Breast epithelium (tissue), 4 donors: ENCODE data around the gene TGM1. TPM values are rescaled to one million over a fixed set of nuclear protein-coding genes. Genes with fewer than 3 reads are reported as not detected.

Experiments
- DNase-seq, 2 donors: peaks; one replicate each; pipeline ENCODE4 v3.0.0-alpha.2; 2019; ENCODE audit warnings: low spot score in 2 of 2
- H3K27ac ChIP-seq, 2 donors: fragments of 200-600 bp; sonication (generic) in 1 of 2; one replicate each; pipeline ENCODE4 v1.5.1; 2016 to 2019; ENCODE audit warnings: mild to moderate bottlenecking in 1 of 2
- H3K27me3 ChIP-seq, 2 donors: fragments of 200-600 bp; sonication (generic) in 1 of 2; one replicate each; pipeline versions ENCODE4 v1.5.1 to v1.6.0; 2017 to 2019; ENCODE audit warnings: control low read depth in 1 of 2, mild to moderate bottlenecking in 1 of 2
- H3K36me3 ChIP-seq: fragments of 200-600 bp; one replicate; pipeline ENCODE4 v1.5.1; 2019
- H3K4me1 ChIP-seq, 2 donors: fragments of 200-600 bp; sonication (generic); one replicate each; pipeline ENCODE4 v1.5.1; 2016 to 2019; ENCODE audit warnings: control low read depth in 1 of 2
- H3K4me3 ChIP-seq, 3 donors: fragments of 200-600 bp; sonication (generic); 1 replicate in 2 of 3; 2 replicates in 1 of 3; pipeline ENCODE4 v1.5.1; 2016 to 2019; ENCODE audit warnings: mild to moderate bottlenecking in 3 of 3, moderate library complexity in 2 of 3
- H3K9me3 ChIP-seq, 2 donors: fragments of 200-600 bp; sonication (generic) in 1 of 2; one replicate each; pipeline ENCODE4 v1.5.1; 2016 to 2019; ENCODE audit warnings: control low read depth in 1 of 2
- POLR2A ChIP-seq: fragments of 450-650 bp; IDR thresholded peaks from one replicate; pipeline ENCODE4 v1.6.1; 2016; ENCODE audit warnings: antibody characterized with exemption, mild to moderate bottlenecking, moderate library complexity
- POLR2AphosphoS5 ChIP-seq, 3 donors: sonication (generic); formaldehyde crosslinking; IDR thresholded peaks; one replicate each; pipeline ENCODE4 v1.6.1; 2017; ENCODE audit warnings: antibody characterized with exemption in 3 of 3
- intact Hi-C: fragments of 100-400 bp; cut with DNase I; formaldehyde crosslinking; loops from one replicate; pipeline ENCODE4 v1.15.1; 2023; ENCODE audit warnings: low total_unique reads
- total RNA-seq, 3 donors: library from RNA; depleted of rRNA; stranded (reverse); fragments of >200 nt; gene quantifications; one replicate each; pipeline ENCODE4 v1.1.0, GENCODE V29; 2016
- TF ChIP-seq, protein P1 (sequence below), 3 donors: fragments of 450-650 bp; IDR thresholded peaks; one replicate each; pipeline ENCODE4 v1.5.1; 2016 to 2017; ENCODE audit warnings: antibody characterized with exemption in 3 of 3, mild to moderate bottlenecking in 3 of 3, moderate library complexity in 3 of 3

The TGM1 gene
- total RNA-seq, 3 donors from 2014 or later, result 0.32 to 18.7 (median 1.6) TPM

DNA sequence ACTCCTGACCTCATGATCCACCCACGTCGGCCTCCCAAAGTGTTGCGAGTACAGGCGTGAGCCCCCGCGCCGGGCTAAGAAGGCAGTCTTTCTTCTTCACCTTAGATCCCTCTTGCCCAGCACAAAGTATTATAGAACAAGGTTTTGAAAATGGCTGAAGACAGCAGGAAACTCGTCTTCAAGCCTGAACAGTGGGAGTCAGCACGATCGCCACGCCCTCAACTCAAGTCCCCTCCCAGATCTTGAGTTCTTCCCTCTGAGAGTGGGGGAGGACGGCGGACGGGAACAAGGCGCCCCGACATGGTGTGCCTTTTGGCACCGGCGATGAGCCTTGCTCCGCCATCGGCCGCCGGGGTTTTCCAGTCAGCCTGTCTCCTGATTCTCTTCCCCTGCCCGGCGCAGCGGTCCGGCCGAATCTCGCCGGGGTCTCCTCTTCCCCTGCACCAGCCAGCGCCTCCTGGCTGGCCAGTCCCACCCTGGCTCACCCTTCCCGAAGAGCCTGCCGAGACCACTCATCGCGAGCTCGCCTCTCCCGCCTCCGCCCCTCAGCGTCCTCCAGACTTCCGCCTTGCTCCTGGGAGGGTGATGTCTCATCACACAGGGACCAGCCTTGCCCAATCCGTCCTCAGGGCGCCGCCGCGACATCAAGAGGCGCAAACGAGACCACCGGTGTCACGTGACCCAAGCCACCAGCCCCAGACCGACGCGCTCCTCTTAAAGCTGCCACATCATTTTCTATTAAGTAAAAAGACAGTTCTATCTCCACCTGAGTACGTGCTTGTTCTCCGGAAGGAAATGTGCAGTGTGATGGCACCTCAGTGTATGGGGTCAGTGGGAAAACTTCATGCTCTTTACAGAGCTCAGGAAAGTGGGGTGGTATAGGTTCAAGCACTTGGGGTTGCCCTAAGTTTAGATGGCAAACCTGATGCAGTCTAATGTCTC is 49.8 kb downstream of the TGM1 start, which contains the start of gene CHMP4A:
CHMP4A (minus strand) TSS at position 565 of the 942 bp plus-strand sequence; CDS start at position 516, 49 bp downstream.
- H3K27me3 ChIP-seq, result no peaks in the 10 kb centered on the region
- H3K4me1 ChIP-seq, result peaks cover 0 to 10% of the 10 kb centered on the region in 2 donors
- intact Hi-C loops, result no loop called here
- H3K27ac ChIP-seq, result peak within 1 kb of the TSS; percentile 97 to 99
- peak; percentile 97 for DNase-seq
- TF ChIP-seq, protein P1, sequence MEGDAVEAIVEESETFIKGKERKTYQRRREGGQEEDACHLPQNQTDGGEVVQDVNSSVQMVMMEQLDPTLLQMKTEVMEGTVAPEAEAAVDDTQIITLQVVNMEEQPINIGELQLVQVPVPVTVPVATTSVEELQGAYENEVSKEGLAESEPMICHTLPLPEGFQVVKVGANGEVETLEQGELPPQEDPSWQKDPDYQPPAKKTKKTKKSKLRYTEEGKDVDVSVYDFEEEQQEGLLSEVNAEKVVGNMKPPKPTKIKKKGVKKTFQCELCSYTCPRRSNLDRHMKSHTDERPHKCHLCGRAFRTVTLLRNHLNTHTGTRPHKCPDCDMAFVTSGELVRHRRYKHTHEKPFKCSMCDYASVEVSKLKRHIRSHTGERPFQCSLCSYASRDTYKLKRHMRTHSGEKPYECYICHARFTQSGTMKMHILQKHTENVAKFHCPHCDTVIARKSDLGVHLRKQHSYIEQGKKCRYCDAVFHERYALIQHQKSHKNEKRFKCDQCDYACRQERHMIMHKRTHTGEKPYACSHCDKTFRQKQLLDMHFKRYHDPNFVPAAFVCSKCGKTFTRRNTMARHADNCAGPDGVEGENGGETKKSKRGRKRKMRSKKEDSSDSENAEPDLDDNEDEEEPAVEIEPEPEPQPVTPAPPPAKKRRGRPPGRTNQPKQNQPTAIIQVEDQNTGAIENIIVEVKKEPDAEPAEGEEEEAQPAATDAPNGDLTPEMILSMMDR (IDR thresholded peaks at IDR 0.05), result peak in 1 of 3 donors; percentile 36
- TF ChIP-seq POLR2A, result peak; percentile 97
- peak; percentile 97 to 99 (median 97) for TF ChIP-seq POLR2AphosphoS5 (IDR thresholded peaks at IDR 0.05)
- peak within 1 kb of the TSS; percentile 75 to 90 (median 76) for H3K4me3 ChIP-seq
- H3K36me3 ChIP-seq, result no peaks in the 10 kb centered on the region
- no peaks in the 10 kb centered on the region for H3K9me3 ChIP-seq

DNA sequence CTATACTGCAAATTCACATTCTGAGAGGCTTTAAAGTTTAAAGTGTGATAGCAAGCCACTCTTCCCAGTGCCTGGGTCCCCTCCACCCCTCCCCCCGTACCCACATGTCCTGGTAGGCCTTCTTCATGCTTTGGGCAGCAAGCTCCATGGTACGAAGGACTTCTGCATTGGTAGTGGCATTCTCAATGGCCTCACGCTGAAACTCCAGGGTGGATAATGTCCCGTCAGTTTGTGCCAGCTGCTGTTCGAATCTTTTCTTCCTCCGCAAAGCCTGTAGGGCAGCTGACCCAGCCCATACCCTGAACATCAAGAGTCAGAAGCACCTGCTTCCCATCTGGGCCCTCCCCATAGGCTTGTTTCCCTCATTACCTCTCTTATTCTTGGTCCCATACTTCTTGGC is 51.7 kb downstream of the TGM1 start:
- TF ChIP-seq POLR2A (no peak), POLR2AphosphoS5 (IDR thresholded peaks at IDR 0.05) (no peak)
- TF ChIP-seq, protein P1 (IDR thresholded peaks at IDR 0.05), result no peak
- peaks cover 0 to 10% of the 10 kb centered on the region in 2 donors for H3K4me1 ChIP-seq
- H3K36me3 ChIP-seq, result no peaks in the 10 kb centered on the region
- no peak overlapping the region for H3K27ac ChIP-seq
- H3K4me3 ChIP-seq, result no peak overlapping the region
- DNase-seq, result no peak
- H3K9me3 ChIP-seq, result no peaks in the 10 kb centered on the region
- intact Hi-C loops, result no loop called here
- H3K27me3 ChIP-seq, result no peaks in the 10 kb centered on the region

DNA sequence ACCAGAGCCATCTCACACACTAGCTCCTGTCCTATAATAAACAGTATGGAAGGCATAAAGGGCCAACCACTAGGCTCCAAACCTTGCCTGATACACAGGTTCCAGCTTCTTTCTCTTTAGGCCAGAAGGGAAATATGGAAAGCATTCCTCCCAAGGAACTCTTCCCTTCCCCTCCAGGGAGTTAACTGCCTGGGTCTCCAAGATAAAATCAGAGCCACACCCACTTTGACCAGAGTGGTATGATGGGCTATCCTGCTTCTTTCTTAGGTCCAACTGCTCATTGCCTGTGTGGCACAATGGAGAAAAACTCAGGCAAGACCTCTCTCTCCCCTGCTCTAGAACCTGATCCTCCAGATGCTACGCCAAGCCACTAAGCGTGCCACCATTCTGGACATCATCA is 55.4 kb downstream of the TGM1 start:
- no peaks in the 10 kb centered on the region for H3K4me1 ChIP-seq
- DNase-seq, result no peak
- no peaks in the 10 kb centered on the region for H3K36me3 ChIP-seq
- intact Hi-C loops, result no loop called here
- TF ChIP-seq POLR2A, result no peak
- TF ChIP-seq, protein P1 (IDR thresholded peaks at IDR 0.05), result no peak
- no peak for TF ChIP-seq POLR2AphosphoS5 (IDR thresholded peaks at IDR 0.05)
- H3K27me3 ChIP-seq, result no peaks in the 10 kb centered on the region
- H3K9me3 ChIP-seq, result no peaks in the 10 kb centered on the region
- no peak overlapping the region for H3K27ac ChIP-seq
- H3K4me3 ChIP-seq, result no peak overlapping the region

DNA sequence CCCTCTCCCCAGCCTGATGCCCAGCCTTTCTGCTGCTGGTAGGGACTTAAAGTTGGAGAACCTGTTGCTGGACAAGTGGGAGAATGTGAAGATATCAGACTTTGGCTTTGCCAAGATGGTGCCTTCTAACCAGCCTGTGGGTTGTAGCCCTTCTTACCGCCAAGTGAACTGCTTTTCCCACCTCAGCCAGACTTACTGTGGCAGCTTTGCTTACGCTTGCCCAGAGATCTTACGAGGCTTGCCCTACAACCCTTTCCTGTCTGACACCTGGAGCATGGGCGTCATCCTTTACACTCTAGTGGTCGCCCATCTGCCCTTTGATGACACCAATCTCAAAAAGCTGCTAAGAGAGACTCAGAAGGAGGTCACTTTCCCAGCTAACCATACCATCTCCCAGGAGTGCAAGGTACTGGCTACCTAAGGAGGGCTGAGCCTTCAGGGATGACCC is 55.8 kb downstream of the TGM1 start:
- Histone ChIP-seq H3K36me3 (no peaks in the 10 kb centered on the region), H3K4me1 (no peaks in the 10 kb centered on the region)

More for the DNA sequence above, 55.8 kb downstream of the TGM1 start:
- Histone ChIP-seq H3K4me3 (no peak overlapping the region), H3K27me3 (no peaks in the 10 kb centered on the region), H3K9me3 (no peaks in the 10 kb centered on the region), H3K27ac (no peak overlapping the region)
- no peak for DNase-seq
- intact Hi-C loops, result no loop called here
- TF ChIP-seq, protein P1 (IDR thresholded peaks at IDR 0.05), result no peak
- no peak for TF ChIP-seq POLR2AphosphoS5 (IDR thresholded peaks at IDR 0.05)
- no peak for TF ChIP-seq POLR2A
